DND-41 (cell line): ENCODE measurements around the gene PPP1CB.

Experiments
- CTCF ChIP-seq: IDR thresholded peaks from 2 replicates; pipeline ENCODE4 v1.5.1; 2012; ENCODE audit warnings: borderline replicate concordance, low read length, moderate library complexity, mild to moderate bottlenecking; ENCODE audit not compliant: poor library complexity, severe bottlenecking; ENCODE audit errors: extremely low read depth
- EZH2 ChIP-seq: IDR thresholded peaks from 3 replicates; pipeline ENCODE4 v1.6.1; 2012; ENCODE audit warnings: borderline replicate concordance, low read depth, mild to moderate bottlenecking, moderate library complexity, low read length, inconsistent platforms; ENCODE audit not compliant: severe bottlenecking

- no peak for TF ChIP-seq CTCF
- TF ChIP-seq EZH2, result no peak
Observed at GRCh38 chr2:28725021-28725711, 26.5 kb upstream of the PPP1CB start.
